ENCODE data around the gene CLDN14.

GRCh38 chr21:36481639-36482038 lies 1.7 kb upstream of the CLDN14 start:
- TF ChIP-seq YY1 (IDR thresholded peaks at IDR 0.05; ENCODE audit: insufficient read depth, insufficient read length) (no peak), SUZ12 (IDR thresholded peaks at IDR 0.05; ENCODE audit: extremely low read depth, insufficient read depth, insufficient read length) (no peak)
